ENCODE results near the gene SLC37A3.
"Not testable (repeated sequence)": the region's sequence is repeated elsewhere in the genome, so short reads cannot be mapped to it uniquely, and the experiment has no call there.

Gene SLC37A3, protein sequence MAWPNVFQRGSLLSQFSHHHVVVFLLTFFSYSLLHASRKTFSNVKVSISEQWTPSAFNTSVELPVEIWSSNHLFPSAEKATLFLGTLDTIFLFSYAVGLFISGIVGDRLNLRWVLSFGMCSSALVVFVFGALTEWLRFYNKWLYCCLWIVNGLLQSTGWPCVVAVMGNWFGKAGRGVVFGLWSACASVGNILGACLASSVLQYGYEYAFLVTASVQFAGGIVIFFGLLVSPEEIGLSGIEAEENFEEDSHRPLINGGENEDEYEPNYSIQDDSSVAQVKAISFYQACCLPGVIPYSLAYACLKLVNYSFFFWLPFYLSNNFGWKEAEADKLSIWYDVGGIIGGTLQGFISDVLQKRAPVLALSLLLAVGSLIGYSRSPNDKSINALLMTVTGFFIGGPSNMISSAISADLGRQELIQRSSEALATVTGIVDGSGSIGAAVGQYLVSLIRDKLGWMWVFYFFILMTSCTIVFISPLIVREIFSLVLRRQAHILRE

GRCh38 chr7:140397784-140398750 lies at the start of gene SLC37A3:
Gene SLC37A3 (minus strand): TSS chr7:140398530. CDS start chr7:140382526, 16,004 bp downstream.
- peak; percentile 55 for DNase-seq

DNA sequence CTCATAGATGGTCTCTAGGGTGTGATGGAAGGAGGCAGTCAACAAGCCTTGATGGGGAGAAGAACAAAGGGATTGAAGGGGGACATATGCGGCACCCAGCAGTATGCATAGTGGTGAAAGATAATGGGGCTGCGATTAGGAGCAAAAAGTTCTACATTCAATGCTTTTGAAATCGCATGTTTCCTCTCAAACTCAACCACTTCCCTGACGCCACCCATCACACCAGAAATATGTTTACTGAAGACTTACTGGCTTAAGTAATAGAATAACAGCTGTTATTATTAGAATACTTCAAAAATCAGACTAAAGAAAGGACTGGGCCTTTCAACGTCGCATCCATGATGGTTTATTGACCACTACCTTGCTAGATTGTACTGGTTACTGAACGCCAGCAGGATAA lies 49.5 kb upstream of the SLC37A3 start:
- no peak for DNase-seq

GRCh38 chr7:140446467-140446866 lies 48.1 kb upstream of the SLC37A3 start:
- DNase-seq: no peak

DNA sequence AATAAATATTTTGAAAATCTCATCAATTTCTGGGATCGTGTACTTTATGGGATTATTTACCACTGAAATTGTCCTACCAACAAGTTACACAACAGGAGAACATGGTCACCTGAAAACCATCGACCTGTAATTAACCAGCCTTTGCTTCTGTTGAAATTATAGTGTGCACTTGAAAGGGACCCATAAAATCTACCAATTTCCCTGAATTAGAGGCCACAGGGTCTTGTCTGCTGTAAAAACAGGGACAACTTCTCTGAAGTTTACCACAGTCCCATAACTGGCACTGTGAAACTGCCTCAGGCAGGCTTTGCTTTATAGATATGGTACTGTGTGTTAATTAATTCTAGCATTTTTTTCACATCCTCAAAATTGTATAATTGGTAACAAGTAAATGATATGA lies 43.2 kb upstream of the SLC37A3 start:
- no peak for DNase-seq

- no peak for DNase-seq
Measured at GRCh38 chr7:140440593-140440992, 42.3 kb upstream of the SLC37A3 start.

DNA sequence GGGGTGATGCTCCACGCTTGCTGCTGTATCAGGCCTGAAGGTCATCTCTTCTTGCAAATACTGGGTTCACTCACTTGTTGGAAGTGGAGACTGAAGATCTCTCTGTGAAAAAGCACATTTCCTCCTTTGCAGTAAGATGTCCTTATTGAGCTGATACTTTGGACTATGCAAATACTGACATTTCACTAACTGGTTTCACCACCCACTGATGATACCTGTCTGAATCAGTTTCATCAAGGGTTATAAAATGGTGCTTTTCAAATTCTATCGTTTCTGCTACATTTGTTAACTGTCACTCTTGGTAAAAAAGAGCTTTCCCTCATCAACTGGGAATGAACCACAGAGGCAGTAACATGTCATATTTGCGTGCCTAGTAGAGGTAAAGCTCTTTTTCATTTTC lies 41.0 kb upstream of the SLC37A3 start:
- no peak for DNase-seq

DNA sequence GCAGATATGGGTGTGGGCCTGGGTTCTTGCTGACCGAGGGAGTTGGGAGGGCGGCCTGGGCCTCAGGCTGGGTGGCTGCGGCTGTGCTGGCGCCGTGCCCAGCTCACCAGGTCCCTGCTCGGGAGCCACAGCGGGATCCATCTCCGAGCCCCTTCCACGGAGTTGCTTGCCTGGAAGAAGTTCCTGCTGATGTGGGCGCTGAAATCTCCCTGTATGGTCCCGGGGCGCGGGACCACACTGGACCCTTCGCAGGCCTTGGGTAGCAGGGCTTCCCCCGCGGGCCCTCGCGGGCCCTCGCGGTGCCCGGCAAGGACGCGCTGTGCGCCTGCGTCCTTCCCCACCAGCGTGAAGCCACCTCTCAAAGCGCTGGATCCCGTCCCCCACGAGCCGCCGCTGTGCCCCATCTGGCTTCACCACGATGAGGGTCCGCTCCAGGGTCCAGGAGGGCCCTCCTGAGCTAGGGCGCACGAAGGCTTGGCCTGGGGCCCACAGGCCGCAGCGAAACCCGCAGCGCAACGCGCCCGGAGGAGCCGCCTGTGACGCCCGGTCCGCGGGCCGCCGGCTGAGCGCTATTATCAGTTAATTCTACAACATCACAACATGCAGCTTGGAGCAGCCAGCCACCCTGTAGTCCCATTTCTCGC lies 37.0 kb upstream of the SLC37A3 start:
- DNase-seq: no peak

GRCh38 chr7:140433396-140433795 lies 35.1 kb upstream of the SLC37A3 start:
- DNase-seq: no peak

- no peak for DNase-seq
Measured at GRCh38 chr7:140426130-140426529, 27.8 kb upstream of the SLC37A3 start.

- no peak for DNase-seq
Measured at GRCh38 chr7:140425718-140426117, 27.4 kb upstream of the SLC37A3 start.

DNA sequence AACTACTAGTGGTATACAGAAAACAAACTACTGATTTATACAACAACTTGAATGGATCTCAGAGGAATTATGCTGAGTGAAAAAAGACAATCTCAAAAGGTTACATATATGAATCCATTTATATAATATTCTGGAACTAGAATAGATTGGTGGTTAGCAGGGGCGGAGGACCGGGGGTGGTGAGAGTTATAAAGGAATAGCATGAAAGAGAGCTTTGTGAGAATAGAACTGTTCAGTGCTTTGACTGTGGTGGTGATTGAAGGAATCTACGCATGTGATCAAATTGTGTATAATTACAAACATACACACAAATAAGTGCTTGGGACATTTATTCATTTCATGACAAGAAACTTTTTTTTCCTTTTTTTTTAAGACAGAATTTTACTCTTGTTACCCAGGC lies 25.2 kb upstream of the SLC37A3 start:
- no peak for DNase-seq

- DNase-seq: no peak
Measured at GRCh38 chr7:140421521-140421920, 23.2 kb upstream of the SLC37A3 start.

GRCh38 chr7:140418653-140419052 lies 20.3 kb upstream of the SLC37A3 start:
- no peak for DNase-seq

- not testable (repeated sequence) for DNase-seq
Measured at GRCh38 chr7:140418156-140418472, 19.8 kb upstream of the SLC37A3 start.

DNA sequence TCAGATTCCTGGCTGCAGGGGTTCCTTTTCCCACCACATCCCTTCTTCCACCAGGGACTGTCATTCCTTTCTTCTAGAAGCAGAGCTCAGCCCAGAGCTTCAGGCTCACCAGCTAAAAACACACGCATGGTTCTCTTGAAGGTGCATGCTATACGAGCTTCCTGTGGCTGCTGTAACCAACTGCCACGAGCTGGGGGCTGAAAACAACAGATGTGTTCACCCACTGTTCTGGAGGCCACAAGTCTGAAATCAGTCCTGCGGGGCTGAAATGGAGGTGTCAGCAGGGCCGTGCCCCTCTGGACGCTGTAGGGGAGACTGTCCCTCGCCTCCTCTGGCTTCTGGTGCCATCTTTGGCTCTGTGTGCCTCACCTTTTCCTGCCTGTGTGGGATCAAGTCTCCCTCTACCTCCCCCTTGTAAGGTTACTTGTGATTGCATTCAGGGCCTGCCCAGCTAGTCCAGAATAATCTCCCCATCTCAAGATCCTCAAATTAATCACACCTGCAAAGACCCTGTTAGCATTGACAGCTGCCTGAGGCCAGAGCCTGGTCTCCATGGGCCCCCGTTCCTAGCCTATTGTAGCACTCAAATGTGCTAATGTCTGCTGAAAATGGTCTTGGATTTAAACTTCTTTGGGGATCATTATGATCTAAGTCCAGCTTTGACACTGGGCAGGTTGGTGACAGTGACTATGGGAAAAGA lies 19.3 kb upstream of the SLC37A3 start:
- no peak for DNase-seq

DNA sequence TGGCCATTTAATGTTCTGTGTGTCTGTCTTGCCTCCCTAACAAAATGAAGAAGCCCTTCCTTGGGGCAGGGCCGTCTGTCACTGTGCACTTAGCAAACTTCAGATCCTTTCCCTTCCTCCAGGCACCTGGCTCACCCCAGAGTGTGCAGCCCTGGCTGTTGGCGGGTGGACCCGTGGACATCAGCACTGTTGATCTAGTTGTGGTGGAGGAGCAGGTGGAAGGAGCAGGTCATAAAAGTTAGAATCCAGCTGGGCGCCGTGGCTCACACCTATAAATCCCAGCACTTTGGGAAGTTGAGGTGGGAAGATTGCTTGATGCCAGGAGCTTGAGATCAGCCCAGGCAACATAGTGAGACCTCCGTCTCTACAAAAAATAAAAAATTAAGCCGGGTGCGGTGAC lies 18.2 kb upstream of the SLC37A3 start:
- no peak for DNase-seq

DNA sequence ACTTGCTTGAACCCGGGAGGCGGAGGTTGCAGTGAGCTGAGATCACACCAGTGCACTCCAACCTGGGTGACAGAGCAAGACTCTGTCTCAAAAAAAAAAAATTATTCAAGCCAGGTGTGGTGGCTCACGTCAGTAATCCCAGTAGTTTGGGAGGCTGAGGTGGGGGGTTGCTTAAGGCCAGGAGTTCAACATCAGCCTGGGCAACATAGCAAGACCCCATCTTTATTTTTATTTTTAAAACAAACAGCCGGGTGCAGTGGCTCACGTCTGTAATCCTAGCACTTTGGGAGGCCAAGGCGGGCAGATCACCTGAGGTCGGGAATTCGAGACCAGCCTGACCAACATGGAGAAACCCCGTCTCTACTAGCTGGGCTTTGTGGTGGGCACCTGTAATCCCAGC lies 17.5 kb upstream of the SLC37A3 start:
- not testable (repeated sequence) for DNase-seq

DNA sequence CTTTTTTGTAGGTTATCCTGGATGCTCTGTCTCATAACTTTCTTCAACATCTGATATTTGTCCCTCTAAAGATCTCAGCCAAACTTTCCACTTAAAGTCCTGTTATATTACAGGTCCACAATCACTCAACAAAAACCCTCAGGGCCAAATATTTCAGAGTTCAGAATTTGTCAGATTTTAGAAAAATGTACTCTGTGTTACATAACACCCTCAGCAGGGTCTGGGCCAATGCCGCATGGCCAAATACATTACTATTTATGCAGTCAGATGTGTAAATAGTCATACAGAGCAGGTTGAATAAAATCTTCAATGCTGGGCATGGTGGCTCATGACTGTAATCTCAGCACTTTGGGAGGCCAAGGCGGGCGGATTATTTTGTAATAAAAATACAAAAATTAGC lies 17.0 kb upstream of the SLC37A3 start:
- DNase-seq: no peak

DNA sequence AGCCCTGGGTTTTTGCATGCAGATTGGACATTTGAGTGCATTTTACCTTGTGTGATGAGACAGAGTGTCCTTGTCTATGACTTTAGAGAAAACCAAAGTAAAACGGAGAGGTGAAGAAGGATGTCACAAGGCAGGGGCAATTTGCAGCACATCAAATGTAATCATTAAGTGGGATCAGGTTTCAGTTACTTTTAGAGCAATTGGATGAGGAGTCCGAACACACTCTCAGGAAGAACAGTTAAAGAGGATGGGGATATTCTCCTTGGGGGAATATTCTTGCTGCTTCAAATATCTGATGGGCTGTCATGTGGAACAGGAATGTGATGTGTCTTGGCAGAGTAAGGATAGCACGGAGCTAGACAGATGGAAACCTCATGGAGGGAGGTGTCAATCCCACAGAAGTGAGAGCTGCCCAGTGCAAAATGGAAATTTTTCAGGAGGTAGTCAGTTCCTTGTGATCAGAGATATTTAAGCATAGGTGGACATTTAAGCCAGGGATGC lies 6.3 kb upstream of the SLC37A3 start:
- peak; percentile 95 for DNase-seq

DNA sequence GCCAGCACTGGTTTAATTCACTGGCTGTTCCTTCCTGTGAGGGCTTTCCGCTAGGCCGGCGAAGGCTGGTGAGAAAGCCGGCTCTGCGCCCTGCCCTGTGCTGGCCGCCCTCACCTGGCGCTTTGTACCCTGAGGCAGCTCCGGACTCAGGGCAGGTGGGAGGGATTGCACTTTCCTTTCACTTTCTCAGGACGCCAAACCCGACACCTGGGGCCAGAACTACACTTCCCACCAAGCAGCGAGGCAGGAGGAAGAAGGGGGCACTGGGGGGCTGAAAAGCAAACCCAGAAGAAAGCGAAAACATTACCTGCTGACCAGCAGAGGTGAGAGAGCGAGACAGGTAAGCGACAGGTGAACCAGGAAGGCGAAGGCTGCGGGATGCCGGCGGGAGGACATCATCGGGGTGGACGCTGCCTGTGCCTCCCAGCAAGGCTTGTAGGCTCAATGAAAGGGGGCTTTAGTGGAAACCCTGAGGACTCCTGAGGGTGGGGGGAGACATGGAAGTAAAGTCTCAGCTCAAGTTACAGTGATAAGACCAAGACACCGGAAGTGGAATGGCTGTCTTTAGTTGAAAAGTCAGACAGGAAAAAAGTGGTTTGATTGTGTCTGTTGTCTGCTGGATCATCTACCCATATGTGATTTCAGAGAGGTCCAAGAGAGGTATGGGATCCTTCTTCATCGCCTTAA lies 5.7 kb upstream of the SLC37A3 start, which contains the start of gene RAB19:
Gene RAB19 (plus strand): TSS at position 181 of the 687 bp plus-strand sequence. CDS start 3,589 bp downstream, outside the sequence.
- DNase-seq: peak; percentile 66

- DNase-seq: peak; percentile 31
Measured at GRCh38 chr7:140402178-140402835, 4.0 kb upstream of the SLC37A3 start.

Measured in kidney glomerular epithelial cell (primary cell).